A673 (cell line): Measurements from ENCODE around the gene YIPF6.

ENCODE experiments used
- CTCF ChIP-seq: fragments of 300-800, 200-600 bp; sonication (generic); conservative IDR thresholded peaks from 2 replicates; pipeline ENCODE4 v1.5.1; 2017; ENCODE audit warnings: low read depth, mild to moderate bottlenecking, antibody characterized with exemption, low read length, moderate library complexity, mixed read lengths
- EZH2 ChIP-seq: fragments of 200-600 bp; sonication (generic); IDR thresholded peaks from 2 replicates; pipeline ENCODE4 v1.6.1; 2017; ENCODE audit warnings: borderline replicate concordance, low read depth, mild to moderate bottlenecking, mixed read lengths, antibody characterized with exemption, low read length; ENCODE audit not compliant: poor library complexity, severe bottlenecking

- TF ChIP-seq CTCF, result no peak
- no peak for TF ChIP-seq EZH2
Observed at GRCh38 chrX:68571610-68572311, 72.9 kb downstream of the YIPF6 start.
